HG02870 (cell line): Measurements from ENCODE around the gene SPINT1.

Experiments used
- ATAC-seq: cut with Tn5 transposase; IDR thresholded peaks from one replicate; pipeline ENCODE4 v1.9.1; 2021; ENCODE audit warnings: mild to moderate bottlenecking, moderate library complexity; ENCODE audit not compliant: unreplicated experiment

The SPINT1 gene, protein sequence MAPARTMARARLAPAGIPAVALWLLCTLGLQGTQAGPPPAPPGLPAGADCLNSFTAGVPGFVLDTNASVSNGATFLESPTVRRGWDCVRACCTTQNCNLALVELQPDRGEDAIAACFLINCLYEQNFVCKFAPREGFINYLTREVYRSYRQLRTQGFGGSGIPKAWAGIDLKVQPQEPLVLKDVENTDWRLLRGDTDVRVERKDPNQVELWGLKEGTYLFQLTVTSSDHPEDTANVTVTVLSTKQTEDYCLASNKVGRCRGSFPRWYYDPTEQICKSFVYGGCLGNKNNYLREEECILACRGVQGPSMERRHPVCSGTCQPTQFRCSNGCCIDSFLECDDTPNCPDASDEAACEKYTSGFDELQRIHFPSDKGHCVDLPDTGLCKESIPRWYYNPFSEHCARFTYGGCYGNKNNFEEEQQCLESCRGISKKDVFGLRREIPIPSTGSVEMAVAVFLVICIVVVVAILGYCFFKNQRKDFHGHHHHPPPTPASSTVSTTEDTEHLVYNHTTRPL

DNA sequence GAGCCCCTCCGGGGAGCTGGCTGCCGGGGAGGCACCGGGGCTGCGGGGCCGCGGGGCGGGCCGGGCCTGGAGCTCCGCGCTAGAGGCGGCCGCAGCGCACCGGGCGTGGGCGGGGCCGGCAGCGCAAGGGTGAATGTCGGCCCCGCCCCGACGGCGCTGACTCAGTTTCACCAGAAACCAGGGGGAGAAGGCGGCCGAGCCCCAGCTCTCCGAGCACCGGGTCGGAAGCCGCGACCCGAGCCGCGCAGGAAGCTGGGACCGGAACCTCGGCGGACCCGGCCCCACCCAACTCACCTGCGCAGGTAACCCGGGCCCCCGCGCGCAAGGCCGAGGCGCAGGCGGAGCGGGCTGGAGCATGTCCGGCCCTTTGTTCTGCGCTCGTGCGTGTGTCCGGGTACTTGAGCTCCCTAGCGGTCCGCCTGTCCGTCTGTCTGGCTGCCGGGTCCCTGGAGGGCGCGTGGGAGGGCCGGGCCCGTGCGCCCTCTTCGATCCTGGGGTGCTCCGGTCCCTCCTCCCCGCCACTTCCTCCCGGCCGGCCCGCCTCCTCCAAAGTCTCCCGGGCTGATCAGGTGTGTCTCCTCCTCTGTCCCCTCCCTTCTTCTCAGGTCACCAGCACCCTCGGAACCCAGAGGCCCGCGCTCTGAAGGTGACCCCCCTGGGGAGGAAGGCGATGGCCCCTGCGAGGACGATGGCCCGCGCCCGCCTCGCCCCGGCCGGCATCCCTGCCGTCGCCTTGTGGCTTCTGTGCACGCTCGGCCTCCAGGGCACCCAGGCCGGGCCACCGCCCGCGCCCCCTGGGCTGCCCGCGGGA lies at the start of gene SPINT1:
TSS of gene SPINT1 (plus strand) at position 164 of the 811 bp plus-strand sequence. CDS start at position 671, 507 bp downstream.
- ATAC-seq = no peak

DNA sequence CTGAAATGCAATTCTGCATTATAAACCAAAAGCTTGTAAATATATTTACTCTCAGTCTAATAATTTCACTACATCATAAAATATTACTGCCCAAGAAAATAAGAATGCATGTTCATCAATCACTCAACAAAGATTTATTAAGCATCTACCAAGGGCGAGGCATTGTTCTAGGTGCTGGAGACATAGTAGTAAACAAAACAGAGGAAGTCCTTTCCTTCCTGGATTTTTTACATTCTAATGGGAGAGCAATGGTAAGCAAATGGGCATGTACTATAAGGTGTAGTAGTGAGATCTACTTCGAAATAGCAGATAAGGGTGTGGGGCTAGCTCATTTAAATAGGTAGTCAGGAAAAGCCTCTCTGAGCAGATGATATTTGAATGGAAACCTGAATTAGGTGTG lies 47.8 kb upstream of the SPINT1 start:
- no peak for ATAC-seq

DNA sequence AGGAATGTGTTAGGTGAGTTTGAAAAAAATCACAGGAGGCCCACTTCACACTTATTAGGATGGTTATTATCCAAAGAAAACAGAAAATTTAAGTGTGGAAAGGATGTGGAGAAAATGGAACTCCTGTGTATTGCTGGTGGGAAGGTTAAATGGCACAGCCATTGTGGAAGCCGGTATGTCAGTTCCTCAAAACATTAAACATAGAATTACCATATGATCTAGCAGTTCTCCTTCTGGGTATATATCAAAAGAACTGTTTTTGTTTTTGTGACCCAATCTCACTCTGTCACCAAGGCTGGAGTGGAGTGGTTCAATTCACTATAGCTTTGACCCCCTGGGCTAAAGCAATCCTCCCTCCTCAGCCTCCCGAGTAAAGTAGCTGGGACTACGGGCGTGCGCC lies 47.3 kb upstream of the SPINT1 start:
- no peak for ATAC-seq

DNA sequence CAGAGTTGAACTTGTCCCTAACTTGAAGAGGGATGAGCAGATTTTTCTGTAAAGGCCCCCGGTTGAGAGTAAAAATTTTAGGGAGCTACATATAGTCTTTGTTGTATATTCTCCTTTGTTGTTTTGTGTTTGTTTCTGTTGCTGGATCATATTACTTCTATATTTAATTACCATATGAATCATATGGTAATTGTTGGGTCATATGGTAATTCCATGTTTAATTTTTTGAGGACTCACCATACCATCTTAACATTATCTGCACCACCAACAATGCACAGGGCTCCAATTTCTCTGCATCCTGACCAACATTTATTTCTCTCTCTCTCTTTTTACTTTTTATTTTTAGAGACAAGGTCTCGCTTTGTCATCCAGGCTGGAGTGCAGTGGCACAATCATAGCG lies 44.3 kb upstream of the SPINT1 start:
- ATAC-seq = no peak

DNA sequence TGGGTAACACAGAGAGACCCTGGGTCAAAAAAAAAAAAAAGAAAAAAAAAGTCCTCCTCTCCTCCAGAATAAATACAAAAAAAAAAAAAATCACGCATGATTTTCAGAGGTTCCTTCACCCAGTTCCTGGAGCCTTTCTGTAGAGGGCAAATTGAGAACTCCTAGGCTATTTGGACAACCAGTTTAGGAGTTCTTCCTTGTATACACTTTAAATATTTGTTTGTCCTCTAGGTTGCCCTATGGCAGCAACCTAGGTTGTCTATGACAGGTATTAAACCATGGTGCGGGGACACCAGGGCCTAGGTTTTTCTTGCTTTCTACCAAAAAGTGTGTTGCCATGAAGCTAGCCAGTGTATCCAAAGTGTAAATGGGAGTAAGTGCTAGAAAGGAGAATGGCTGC lies 40.8 kb upstream of the SPINT1 start:
- ATAC-seq = no peak

DNA sequence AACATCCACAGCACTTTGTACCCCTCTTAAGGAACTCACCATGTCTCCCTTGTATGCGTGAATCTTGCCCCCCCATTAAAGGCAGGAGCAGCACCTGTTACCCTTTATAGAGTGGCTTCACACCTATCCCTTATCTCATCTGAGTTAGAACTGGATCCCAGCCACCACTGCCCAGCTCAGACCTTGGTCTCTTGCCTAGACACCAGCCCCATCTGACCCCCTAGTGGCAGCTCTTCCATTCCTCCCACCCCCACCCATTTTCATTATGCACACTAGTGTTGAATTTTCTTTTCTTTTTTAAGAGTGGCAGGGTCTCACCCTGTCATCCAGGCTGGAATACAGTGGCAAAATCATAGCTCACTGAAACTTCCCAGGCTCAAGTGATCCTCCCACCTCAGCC lies 40.2 kb upstream of the SPINT1 start:
- no peak for ATAC-seq

DNA sequence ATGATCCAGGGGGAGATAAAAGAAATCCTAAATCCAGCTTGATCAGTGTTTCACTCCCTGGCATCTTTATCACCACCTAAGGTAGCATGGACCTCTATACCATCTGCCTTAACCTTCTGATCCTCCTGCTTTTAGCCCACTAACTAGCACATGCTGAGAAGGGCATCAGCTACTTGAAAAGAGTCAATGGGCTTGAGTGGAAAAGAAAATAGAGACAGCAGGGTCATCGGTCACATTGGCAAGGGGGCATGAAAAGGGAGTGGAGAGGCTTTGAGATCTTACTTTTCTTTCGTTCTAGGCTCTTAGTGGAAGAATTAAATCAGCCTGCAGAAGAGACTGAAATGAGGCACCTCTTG lies 37.2 kb upstream of the SPINT1 start:
- no peak for ATAC-seq

DNA sequence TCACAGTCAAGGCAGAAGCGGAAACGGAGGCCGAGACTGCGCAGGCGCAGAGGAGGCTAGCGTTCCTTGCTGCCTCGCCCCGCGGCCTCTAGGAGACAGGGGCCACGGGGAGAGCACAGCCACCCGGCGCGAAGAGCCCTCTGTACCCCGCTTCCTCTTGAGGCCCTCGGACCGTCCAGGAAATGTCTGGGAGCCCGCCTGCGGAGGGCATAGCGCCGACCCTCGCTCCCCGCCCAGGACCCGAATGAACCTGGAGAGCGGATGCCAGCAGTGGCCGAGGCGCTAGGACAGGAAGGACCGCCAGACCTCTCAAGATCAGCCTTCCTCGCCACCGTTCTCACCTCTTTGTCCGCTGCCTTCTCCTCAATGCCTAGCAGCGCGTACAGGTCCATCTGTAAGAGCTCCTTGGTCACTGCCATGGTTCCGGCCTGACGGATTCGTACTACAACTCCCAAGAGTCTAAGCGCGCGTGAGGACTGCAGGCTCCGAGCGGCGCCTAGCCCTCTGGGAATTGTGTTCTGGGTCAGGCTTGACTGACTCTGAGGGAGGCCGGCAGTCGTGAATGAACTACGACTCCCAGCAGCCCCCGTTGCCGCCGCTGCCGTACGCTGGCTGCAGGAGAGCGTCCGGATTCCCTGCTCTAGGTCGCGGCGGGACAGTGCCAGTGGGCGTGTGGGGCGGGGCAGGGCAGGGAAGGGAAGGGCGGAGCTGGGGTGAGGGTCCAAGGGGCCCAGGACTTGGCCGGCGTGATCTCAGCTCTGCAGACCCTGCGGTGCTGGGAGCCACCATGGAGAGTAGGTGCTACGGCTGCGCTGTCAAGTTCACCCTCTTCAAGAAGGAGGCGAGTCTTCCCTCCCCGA lies 36.6 kb upstream of the SPINT1 start, which contains the start of the genes DNAJC17 and ZFYVE19:
TSS of gene DNAJC17 (minus strand) at position 446 of the 860 bp plus-strand sequence. CDS start at position 419, 27 bp downstream.
TSS of gene ZFYVE19 (plus strand) at position 62 of the 860 bp plus-strand sequence. CDS start at position 563, 501 bp downstream.
- peak; percentile 93 for ATAC-seq

DNA sequence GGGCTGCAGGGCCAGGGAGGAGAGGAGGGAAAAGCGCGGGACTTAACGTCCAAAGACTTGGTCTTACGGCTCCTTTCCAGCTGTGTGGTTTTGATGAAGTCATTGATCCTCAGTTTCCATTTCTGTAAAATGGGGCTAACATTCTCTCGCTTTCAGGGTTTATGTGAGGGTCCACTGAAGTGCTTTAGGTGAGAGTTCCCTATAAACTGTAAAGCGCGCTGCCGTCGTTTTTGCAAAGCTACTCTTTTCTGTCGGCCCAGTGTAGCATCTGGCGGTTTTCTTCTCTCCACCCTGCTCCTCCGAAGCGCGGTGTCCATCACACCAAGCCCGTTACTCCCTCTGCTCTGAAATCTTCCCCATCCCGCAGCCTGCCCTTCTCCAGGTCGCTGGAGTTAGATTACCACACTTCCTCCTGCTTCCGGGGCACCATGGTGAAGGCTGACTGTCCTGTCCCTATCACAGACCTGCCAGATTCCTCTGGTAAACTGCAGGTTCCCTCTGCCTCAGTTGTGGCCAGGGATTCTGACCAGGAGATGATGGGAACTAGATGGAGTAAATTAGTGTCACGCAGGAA lies 35.9 kb upstream of the SPINT1 start:
- ATAC-seq = no peak

DNA sequence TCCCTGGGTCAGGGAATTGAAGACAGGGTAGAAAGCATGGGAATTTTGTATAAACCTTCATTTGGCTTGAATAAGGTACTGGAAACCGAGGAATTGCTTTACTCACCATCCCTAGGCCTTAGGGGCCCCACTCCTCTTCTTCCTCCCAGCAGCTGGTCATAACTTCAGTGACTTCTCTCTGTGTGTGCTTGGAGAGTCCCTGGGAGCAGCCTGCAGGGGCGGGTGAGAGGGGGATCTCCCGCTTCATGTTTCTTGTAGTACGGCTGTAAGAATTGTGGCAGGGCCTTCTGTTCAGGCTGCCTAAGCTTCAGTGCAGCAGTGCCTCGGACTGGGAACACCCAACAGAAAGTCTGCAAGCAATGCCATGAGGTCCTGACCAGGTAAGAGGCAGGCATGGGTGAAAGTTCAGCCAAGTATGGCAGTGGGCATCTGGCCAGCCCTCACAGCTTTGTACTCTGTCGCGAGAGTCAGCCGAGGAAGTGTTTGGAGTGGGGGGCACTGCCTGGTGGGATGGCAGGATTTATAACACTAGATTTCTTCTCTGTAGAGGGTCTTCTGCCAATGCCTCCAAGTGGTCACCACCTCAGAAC lies 34.9 kb upstream of the SPINT1 start:
- no peak for ATAC-seq

DNA sequence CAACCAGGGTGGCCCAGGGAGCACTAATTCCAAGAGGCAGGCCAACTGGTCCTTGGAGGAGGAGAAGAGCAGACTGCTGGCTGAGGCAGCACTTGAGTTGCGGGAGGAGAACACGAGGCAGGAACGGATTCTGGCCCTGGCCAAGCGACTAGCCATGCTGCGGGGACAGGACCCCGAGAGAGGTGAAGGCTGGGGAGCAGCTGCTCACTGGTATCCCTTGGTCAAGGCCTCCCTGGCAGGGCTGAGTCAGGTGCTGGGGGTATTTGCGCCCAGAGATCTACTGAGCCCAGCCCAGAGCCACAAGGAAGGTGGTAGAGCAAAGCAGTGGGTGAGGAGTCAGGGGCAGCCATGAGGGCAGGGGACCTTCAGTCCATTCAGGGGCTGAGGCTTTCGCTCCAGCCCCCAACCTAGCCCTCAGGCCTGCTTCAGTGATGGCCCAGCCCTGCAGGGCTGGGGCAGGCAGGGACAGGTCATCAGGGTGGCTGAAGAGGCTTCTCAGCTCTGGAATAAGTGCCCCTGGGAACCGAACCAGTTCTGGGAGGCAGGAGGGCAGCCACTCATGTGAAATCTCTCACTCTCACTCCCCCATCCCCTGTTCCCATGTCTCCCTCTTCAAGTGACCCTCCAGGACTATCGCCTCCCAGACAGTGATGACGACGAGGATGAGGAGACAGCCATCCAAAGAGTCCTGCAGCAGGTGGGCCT lies 31.0 kb upstream of the SPINT1 start:
- no peak for ATAC-seq

DNA sequence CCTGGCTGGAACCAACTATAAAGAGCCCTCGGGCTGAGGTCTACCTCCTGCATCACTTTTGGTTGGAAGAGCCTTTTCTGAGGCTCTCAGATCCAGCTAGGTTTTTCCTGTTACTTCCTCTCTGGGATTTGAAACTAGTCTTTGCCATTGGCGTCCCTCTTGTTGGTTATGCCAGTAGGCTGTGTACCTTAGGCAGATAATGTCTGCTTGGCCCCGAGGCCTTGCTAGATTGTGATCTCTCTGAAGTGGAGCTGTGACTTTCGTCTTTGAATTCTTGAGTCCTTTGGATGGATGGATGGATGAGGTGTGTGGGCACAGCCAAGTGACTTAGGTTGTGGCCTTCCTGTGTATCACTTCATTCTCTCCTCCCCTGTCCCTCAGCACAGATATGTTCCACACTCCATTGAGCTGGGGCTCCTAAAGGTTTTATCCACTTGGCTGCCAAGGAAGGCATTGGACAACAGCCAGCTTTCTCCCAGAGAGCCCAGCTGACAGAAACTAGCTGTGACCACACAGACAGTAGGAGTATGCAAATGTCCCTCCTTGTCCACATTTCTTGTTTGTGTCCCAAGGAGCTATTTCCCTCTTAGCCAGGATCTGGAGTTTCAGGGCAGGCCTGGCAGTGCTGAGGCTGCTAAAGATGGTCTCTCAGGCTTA lies 28.7 kb upstream of the SPINT1 start:
- no peak for ATAC-seq

DNA sequence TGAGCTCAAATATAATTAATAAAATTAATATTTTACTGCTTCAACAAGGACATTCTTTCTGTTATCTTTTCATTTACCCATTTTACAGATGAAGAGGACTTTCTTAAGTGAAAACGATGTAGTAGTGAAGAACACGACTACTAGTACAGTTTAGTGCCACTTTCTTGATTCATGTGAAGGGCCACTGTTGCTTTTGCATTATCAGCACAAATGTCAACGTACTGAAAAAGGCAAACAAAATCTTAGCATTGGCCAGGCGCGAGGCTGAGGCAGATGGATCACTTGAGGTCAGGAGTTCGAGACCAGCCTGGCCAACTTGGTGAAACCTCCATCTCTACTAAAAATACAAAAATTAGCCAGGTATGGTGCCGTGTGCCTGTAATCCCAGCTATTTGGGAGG lies 24.8 kb upstream of the SPINT1 start:
- ATAC-seq = no peak

DNA sequence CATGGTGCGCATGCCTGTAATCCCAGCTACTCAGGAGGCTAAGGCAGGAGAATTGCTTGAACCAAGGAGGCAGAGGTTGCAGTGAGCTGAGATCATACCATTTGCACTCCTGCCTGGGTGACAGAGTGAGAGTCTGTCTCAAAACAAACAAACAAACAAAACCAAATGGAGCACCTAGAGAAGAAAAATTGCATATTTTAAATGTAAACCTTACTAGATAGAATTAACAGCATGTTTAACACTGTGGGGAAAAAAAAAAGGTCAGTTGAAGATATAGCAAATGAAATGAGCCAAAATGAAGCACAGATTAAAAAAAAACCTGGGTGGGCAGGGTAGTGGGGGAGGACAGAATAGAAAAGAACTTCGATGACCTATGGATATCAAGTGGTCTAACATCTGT lies 22.7 kb upstream of the SPINT1 start:
- ATAC-seq = no peak

DNA sequence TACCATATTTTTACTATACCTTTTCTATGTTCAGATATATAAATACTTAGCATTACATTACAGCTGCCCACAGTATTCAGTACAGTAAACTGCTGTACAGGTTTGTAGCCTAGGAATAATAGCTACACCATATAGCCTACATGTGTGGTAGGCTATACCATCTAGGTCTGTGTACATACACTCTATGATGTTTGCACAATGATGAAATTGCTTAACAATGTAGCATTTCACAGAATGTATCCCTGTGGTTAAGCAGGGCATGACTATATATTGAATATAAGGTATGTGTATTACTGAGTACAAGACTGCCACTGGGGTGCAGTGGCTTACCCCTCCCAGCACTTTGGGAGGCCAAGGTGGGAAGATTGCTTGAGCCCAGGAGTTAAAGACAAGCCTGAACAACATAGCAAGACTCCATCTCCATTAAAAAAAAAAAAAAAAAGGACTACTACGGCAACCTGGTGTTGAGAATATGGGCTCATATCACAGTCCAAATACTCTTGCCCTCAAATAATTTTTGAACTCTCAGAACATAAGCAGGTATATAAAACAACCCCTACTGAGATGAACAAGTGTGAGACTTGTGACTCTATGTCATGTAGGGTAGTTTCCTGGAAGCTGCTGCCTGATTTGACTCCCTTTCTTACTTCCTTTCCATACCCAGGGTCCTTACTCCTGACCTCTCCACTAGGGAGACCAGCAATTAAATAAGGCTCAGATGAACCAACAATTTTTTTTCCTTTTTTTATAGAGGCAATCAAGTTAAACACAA lies 20.1 kb upstream of the SPINT1 start:
- no peak for ATAC-seq

DNA sequence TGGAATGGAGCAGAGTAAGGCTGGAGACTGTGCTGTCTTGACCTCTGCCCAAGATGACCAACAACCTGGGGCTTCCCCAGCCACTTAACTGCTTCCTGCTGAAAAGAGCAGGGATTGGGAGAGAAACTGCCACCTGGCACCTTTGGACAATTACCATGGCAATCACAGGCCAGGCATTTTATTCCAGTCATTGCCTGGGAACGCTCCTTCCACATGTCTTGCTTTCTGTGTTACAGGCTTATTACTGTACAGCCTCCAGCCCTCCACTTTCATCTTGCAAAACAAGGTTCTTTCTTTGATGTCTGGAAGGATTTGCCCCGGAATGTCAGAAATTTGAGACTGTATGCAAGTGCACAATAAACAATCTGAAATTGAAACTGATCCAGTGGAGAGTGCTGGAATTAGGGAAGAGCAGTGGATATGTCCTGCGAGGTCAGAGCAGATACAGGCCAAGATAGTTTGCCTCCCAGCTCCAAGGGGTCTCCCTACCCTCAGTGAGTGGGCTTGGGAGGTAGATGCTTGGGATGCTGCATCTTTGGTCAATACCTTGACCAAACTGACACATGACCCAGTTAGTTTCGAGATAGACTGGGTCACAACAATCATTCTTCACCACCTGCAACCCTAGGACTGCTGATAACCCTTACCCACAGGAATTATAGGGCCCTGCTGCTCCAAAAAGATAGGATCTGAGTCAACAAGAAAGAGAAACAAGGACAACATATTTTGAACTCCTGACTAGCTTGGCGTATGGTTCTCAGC lies 18.0 kb upstream of the SPINT1 start:
- no peak for ATAC-seq

DNA sequence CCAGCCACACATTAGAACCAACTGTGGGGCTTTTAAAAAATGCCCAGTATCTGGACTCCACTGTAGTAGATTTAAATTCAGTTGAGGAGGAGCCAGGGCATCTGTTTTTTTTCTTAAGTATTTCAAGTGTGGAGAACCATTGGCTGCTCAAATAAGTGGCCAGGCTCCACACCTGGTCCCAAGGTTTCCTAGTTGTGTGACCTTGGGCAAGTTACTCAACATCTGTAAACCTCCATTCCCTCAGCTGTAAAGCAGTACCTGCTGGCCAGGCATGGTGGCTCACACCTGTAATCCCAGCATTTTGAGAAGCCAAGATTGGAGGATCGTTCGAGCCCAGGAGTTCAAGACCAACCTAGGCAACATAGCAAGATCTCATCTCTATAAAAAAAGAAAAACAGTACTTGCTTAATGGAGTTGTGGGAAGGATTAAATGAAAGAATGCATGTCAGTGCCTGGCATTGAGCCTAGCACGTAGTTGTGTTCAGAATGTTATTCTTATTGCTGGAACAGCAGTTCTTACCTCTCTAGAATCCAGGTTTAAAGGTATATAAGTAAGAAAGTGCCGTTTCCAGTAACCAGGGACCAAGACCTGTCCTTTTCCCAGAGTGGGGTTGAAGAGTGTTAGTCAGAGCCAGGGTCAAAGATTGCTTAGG lies 17.3 kb upstream of the SPINT1 start:
- ATAC-seq = no peak
